Astrocyte of the hippocampus (primary cell): Measurements from ENCODE around the gene PLXNB1.
"Not testable (repeated sequence)": the region's sequence is repeated elsewhere in the genome, so short reads cannot be mapped to it uniquely, and the experiment has no call there.

Experiments
- DNase-seq: peaks from one replicate; pipeline ENCODE4 v3.0.0; 2011; ENCODE audit warnings: low read depth, low spot score

Gene PLXNB1, protein sequence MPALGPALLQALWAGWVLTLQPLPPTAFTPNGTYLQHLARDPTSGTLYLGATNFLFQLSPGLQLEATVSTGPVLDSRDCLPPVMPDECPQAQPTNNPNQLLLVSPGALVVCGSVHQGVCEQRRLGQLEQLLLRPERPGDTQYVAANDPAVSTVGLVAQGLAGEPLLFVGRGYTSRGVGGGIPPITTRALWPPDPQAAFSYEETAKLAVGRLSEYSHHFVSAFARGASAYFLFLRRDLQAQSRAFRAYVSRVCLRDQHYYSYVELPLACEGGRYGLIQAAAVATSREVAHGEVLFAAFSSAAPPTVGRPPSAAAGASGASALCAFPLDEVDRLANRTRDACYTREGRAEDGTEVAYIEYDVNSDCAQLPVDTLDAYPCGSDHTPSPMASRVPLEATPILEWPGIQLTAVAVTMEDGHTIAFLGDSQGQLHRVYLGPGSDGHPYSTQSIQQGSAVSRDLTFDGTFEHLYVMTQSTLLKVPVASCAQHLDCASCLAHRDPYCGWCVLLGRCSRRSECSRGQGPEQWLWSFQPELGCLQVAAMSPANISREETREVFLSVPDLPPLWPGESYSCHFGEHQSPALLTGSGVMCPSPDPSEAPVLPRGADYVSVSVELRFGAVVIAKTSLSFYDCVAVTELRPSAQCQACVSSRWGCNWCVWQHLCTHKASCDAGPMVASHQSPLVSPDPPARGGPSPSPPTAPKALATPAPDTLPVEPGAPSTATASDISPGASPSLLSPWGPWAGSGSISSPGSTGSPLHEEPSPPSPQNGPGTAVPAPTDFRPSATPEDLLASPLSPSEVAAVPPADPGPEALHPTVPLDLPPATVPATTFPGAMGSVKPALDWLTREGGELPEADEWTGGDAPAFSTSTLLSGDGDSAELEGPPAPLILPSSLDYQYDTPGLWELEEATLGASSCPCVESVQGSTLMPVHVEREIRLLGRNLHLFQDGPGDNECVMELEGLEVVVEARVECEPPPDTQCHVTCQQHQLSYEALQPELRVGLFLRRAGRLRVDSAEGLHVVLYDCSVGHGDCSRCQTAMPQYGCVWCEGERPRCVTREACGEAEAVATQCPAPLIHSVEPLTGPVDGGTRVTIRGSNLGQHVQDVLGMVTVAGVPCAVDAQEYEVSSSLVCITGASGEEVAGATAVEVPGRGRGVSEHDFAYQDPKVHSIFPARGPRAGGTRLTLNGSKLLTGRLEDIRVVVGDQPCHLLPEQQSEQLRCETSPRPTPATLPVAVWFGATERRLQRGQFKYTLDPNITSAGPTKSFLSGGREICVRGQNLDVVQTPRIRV (N-terminal part only)

GRCh38 chr3:48429960-48430707 lies at the start of gene PLXNB1:
TSS of gene PLXNB1 (minus strand) at chr3:48430086. CDS start at chr3:48424611, 5,475 bp downstream.
- peak; percentile 81 for DNase-seq

DNA sequence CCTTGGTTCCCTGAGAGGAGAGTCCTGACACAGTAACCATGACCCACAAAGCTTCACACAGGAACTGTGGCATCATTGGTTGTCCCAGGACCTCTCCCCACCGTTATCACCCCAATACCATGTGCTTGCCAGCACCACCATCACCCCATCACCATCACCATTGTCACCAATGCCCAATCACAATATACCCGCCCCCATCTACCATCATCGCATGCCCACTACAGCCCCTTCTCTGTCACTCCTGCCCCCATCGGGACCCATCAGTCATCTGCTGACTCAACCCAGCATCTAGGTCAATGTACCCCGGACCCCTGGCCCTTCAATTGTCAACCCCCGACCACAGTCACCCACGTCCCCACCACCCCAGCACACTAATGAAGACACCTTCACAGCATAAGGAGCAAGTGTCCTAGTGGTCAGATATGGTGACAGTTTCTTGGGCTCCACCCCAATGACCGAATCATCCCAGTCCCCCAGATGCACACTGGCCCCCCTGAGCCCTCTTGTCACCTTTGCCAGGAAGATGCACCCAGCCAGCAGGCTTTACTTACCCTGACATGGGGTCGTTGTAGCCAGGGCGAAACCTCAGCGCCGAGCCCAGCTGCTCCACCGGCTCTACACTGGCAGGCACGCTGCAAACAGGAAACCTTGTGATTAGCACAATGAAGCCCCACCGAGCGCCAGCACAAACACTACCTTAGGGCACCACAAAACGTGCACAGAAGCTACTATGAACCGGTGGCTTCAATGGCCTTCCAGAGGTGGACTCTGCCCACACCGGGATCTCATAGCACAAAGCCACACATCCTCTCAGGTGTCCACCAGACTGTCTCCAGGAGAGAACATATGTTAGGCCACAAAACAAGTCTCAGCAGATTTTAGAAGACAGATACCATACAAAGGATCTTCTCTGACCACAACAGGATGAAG lies 49.0 kb upstream of the PLXNB1 start:
- DNase-seq = no peak

DNA sequence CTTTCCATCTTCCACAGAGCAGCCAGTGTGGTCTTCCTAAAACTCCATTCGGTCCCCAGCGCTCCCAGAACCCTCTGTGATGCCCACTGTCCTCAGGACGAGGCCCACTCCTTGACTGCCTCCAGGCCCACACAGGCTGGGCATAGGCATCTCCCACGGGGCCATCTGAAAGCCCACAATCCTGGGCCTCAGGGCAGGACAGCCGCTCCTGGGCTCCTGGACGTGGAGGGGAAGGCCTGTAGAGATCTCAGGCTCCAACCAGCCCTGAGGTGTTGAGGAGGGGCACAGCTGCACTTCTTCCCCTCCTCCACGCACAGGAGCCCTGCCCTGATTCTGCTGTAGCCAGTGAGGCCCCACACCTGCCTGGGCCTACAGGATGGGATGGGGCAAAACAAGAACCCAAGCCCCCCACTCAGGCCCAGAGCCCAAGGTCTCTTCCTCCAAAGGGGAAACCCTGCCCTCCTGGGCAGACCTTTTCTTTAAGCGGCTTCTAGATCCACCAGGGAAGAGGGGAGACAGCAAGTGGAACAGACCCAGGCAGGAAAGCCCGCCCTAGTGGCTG lies 48.2 kb upstream of the PLXNB1 start:
- DNase-seq = no peak

GRCh38 chr3:48476426-48477053 lies 46.7 kb upstream of the PLXNB1 start:
- no peak for DNase-seq

DNA sequence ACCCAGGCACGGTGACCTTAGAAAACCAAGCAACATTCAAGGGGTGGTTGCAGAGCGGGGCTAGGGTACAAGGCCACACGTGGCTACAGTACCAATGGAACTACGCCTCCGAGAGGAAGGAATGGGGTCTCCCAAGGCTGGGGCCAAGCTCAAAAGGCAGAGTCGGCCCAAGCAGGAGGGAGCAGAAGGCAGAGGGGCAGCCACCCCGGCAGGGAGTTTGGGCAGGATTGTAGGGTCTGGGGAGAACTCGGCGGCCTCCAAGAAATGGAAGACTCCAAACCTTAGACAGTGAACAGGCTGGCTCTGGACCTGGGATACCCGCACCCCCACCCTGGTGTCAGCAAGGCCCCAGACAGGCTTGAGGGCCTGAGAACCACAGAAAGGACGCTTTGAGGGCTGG lies 45.3 kb upstream of the PLXNB1 start:
- no peak for DNase-seq

GRCh38 chr3:48474619-48475018 lies 44.7 kb upstream of the PLXNB1 start:
- DNase-seq = no peak

- not testable (repeated sequence) for DNase-seq
These were observed 44.1 kb upstream of the PLXNB1 start for GRCh38 chr3:48474031-48474430.

GRCh38 chr3:48473617-48473952 lies 43.7 kb upstream of the PLXNB1 start:
- DNase-seq = no peak

DNA sequence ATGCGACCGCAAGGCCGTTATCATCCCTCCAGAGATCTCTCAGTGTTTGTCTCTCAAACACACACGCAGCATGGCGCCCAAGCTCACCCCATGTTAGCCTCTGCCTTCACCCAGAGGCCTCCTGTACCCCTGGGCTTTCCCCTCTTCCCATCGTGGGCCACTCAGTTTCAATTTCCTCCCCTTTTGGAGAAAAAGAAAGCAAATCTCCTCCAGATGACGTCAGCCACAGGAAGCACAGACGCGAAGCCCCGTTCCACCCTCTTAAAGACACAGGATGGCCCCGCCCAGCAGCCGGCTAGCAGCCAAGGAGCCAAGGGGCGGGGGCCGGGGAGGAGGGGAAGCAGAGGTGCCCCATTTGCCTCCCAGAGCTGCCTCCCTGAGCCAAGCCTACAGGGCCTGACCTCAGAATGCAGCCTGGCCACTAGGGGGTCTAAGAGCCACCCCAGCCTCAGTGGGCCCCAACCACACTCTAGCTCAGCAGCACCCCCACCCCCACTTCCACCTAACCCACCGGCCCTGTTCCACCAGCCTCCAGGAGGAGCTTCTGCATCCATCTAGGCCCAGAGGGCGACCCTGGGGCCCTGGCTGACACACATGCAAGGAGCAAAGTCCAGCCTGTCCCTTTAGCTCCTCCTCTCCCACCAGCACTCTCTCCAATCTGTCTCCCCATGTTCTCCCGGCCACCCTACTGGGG lies 43.2 kb upstream of the PLXNB1 start:
- peak; percentile 96 for DNase-seq

DNA sequence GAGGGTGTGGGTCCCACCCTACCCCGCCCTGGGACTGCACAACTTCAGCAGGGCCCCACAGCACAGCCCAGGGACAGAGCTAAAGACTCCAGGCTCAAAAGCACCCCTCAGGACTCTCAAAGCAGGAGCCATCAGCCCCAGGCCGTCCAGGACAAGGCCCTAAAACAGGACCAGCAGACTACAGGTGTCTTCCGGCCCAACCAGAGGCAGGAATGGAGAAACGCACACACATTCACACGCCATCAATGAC lies 42.7 kb upstream of the PLXNB1 start:
- no peak for DNase-seq

DNA sequence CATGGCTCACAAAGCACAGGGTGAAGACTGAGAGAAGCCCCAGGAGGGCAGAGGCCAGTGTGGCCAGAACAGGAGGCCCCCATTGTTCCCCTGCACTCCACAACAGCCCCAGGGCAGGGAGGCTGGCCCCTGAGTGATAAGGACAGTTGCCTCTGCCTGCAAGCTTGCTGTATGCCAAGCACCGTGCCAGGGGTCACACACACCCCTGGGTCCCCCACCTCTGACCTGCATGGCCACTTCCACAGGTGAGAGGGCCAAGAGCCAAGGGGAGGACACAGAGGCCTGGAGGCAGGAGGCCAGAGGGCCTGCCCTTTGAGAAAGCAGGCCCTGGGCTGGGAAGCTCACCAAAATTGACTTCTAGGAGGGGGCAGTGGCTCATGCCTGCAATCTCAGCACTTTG lies 40.4 kb upstream of the PLXNB1 start:
- no peak for DNase-seq

DNA sequence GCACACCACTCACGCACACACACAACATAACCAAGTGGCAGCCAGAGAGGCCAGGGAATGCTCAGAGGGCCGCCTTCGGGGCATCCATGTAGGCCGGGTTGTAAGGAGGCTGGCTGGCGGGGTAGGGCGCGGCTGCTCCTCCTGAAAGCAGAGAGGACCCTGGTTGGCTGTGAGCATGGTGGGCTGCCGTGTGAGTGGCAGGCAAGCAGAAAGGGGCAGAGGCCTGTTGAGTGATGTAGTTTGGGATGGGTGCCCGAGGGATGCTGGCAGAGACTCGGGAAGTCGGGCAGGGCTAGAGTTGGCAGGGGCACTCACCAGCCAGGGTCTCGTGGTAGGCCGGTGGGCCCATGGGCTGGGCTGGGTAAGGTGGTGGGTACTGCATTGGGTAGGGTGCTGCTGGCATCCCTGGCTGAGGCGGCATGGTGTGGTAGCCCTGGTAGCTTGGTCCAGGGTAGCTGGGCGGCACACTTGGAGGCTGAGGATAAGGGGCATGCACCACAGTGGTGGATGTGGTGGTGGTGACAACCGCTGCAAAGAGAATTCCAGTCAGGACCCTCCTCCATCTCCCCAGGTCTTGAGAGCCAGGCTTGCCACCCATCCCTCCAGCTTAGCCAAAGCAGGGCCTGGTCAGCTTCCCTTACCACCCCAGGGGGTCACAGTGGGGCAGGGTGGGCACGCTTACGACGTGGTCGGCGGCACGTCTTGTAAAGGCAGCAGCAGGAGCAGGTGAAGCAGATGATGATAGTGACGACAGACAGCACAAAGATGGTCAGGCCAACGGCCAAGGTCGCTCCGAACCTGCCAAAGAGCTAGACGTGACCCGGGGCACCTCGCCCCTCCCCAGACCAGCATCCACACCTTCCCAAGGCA lies 39.4 kb upstream of the PLXNB1 start:
- DNase-seq = no peak

DNA sequence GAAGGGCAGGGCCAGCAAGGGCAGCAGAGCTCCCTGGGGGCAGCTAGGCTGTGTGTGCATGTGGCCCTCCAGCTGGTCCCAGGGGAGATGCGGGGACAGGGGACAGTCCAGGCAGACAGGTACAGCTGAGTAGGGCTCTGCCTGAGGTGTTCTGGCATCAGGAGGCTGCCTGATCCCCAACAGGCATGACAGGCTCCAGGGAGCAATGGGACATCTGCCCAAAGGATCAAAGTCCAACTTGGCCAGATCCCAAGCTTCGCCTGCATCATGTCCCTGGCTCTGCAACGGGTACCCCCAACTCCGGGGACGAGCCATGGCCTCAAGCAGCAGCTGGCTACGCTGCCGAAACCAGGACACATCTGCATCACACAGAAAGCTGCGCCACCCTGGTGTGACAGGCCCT lies 38.4 kb upstream of the PLXNB1 start:
- no peak for DNase-seq

- no peak for DNase-seq
These were observed 37.8 kb upstream of the PLXNB1 start for GRCh38 chr3:48467473-48468267.

GRCh38 chr3:48467110-48467454 lies 37.2 kb upstream of the PLXNB1 start:
- no peak for DNase-seq

DNA sequence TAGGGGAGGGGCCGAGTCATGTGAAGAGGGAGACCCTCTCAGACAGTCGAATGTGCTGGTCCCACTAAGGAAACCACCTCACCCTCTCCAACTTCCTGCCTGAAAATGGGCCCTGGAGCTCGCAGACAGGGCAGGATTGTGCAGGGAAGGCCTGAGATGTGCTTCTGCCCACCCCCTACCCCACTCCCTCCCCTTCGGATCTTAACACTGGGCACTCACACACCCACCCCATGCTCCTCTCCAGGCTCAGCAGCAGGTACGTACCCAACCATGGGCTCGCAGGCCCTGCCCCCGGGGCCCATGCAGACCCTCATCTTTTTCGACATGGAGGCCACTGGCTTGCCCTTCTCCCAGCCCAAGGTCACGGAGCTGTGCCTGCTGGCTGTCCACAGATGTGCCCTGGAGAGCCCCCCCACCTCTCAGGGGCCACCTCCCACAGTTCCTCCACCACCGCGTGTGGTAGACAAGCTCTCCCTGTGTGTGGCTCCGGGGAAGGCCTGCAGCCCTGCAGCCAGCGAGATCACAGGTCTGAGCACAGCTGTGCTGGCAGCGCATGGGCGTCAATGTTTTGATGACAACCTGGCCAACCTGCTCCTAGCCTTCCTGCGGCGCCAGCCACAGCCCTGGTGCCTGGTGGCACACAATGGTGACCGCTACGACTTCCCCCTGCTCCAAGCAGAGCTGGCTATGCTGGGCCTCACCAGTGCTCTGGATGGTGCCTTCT lies 36.7 kb upstream of the PLXNB1 start:
- DNase-seq = no peak
